ENCODE results near the gene DCLK1.

The DCLK1 gene

DNA sequence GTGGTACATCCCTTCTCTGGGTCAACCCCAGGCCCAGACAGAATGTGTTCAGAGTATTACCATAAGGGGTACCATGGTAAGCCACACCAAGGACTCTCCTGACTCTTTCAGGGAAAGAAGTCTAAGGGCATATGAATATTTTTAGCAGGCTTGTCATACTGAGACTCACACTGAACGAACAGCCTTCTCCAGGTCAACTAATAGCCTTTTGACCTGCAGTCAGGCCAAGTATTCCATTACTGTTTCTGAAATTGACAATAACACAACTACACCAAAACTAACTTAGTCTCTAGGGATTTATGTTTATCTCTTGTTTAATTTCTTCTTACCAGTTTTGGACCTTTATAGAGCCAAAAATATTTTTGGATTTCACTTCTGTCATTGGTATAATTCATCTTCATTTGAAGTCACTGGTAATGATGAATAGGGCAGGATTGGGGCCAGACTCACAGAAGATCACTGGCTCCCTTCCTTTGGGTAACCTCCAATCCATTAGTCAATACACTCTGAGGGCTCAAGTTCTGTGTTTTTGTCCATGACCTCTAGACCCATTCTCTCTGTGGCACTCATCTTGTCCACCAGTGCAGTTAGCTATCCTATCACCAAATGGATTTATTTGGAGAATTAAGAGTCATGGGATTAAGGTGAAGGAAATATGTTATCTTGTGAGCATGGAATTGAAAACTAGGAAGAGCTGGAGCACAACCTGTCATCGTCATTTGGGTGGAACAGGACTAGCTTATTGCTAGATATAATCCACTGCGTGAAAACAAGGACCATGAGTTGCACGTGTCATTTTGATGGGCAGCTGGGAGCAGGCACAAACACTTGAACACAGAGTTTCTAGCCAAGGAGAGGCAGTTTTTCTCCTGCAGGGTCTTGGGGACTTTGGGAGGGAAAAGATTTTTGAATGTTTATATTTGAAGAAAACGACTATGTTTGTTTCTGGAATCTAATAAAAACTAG, 313.3 kb downstream of the DCLK1 start:
- no peak for DNase-seq

DNA sequence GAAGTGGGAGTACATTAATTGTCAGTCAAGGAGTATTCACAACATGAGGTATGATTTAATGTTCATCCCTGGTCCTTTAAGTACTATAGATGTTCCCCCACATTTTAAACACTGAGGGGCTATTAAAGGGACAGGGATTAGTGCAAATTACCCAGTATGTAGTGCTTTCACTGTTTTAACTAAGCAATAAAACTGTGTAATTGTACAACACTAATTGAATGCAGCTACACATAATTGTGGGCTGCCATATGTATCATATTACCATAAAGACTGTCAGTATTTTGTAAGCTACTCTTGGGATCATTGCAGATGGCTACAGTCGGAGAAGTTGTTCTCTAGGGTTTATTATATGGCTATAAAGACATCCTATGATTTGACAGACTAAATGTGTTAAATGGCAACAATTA, 316.6 kb downstream of the DCLK1 start:
- DNase-seq, result no peak

DNA sequence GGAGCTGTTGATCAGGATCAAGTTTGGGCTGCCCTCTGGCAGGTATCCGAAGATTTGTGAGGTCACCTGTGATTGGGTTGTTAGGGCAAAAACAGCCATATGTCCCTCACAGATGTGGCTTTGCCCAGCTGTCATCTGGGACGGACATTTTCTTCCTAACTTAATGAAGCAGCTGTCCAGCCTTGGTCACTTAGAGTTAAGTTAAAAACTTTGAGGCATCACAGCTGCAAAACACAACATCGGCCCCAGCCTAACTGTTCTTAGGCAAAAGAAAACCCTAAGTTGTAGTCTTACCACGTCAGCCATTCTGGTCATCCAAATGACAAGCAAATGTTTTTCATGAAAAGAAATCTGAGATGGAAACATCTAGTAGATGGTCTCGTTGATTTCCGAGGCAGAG, 318.4 kb downstream of the DCLK1 start:
- no peak for DNase-seq

DNA sequence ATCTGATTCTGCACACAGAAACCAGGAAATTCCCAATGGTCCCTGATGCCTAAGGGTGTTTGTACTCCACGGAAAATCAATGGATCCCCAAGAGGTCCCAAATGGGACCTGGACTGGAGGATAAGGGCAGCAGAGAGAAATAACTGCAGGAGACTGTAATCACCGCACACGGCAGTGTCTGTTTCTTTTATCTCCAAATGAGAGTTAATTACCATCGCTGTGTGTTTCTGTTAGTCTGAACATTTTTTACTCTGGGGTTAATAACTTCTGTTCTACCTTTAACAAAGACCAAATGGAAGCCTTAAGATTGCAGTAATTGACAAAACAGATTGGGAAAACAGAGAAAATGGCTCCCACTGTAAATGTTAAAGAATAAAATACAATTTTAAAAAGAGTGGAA, 320.9 kb downstream of the DCLK1 start:
- no peak for DNase-seq

DNA sequence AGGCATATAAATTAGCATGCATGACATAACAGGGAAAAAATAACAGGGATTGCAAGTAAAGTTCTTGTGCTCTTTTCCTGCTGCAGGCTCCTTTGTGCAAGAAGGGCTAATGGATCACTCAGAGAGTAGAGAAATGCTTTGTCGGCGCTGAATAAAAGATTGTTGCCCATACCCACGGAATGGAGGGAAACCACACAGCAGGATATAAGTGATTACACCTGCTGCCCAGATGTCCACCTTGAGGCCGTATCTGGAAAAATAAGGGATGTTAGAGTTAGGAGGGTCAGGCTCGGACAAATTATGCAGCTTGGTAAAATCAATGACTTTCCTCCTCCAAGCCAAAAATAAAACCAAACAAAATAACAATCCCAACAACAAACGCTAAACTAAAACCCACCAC, 322.3 kb downstream of the DCLK1 start:
- no peak for DNase-seq

DNA sequence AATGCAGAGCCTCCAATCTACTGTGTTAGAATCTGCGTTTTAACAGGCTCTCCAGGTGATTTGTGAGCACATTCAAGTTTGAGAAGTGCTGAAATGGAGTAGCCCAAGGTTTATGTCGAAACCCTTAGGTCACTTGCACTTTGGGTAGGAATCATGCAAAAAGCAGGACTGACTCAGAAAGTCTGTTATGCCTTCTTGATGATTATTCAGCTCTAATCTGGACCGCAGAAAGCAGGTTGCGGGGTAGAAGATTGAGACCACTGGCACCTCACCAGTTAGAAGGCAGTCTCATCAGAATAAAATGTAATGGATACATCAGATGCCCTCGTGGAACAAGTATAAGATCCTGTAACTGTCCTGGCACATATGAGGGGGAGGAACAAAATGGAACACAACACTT, 326.3 kb downstream of the DCLK1 start:
- no peak for DNase-seq

DNA sequence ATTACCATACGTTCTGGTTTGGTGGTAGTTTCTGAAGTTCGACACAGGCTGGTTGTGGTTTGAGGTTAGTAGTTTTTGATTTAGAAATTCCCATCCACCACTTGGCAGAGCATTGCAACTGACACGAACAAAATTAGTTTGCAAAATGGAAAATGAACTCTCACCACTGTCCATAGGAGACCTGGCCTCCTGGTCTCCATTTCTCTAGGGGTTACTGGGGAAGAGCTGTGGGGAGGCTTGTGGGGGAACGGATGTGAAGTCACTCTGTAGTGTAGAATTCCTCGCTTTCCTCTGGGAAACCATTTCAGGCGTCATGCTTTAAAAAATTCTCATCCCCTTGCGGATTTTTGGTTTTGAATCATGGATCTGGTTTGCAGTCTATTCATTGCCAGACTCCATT, 333.2 kb downstream of the DCLK1 start:
- DNase-seq, result no peak

DNA sequence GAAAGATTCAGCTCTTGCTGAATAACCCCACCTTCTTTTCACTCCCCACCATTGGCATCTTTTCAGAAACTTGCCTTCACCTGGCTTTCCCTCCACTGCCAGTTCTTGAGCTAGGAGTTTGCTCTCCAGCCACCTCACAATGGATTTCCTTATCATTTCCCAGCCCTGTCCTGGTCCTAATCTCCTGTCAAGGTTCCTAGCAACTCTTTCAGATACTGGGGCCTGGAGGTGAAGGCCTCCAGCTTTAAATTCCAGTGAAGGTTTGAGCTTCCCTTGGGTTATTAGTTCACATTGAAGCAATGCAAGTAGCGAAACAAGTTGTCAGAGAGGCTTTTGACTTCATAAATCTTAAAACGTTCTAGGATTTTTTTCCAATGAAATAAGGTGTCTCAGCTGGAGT, 333.9 kb downstream of the DCLK1 start:
- no peak for DNase-seq

DNA sequence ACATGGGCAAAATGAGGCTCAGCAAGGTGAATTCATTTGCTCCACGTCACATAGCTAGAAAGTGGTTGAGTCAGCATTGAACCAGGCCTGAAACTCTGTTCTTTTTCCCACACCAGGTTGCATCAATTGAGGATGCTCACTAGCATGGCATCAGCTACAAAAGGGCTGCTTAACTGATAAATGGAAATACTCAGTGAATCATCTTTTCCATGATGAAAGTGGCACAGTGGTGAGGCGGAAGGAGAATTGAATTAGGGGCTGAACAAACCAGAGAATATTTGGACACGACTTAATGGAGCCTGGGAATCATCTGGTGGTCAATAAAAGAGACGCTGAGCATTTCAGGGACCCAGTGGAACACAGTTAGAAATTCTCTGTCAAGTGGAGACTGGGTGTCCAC, 334.6 kb downstream of the DCLK1 start:
- DNase-seq, result no peak

DNA sequence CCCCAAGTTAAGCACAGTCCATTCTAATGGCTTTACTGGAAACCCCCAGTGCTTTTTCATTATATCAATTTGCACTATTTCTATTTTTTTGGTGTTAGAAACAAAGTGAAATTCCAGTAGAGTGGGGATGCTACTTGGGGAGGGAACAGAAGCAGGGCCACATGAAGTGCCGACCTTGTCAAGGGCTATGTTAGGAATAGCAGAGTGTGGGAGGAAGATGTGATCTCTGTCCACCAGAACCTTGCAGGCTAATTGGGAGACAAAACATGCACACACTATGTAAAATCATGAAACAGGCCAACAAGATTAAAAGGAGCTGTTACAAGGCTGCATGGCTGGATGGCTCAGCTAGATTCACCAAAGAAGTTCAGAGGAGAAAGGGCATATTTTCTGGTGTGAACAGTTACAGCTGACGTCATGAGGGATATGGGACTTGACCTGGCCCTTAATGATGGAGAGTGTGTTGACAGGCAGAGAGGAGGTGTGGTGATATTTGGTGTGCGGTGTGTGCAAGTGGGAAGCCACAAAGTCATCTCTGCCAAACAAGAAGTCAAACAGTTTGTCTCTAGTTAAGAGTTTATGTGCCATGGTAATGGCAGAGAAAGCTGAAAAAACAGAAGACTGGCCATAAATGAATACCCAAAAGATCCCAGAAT, 336.3 kb downstream of the DCLK1 start:
- DNase-seq, result no peak

DNA sequence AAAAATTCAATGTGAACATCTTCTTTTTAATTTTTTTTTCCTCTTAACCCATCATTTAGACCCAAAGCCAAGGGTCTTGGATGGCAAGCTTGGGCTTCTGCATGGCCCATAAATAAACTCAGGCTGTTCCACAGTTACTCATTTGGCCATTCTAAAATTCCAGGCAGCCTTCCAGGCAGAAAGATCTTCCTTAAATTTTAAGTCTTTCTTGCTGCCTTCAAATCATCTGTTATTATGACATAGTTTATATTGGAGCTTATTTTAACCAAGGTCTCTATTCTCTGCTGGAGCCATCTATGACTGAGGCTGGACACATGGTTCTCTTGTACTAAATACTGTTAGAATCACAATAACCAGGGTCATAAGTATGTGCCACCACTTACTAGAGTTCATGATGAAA, 337.4 kb downstream of the DCLK1 start:
- DNase-seq, result no peak

DNA sequence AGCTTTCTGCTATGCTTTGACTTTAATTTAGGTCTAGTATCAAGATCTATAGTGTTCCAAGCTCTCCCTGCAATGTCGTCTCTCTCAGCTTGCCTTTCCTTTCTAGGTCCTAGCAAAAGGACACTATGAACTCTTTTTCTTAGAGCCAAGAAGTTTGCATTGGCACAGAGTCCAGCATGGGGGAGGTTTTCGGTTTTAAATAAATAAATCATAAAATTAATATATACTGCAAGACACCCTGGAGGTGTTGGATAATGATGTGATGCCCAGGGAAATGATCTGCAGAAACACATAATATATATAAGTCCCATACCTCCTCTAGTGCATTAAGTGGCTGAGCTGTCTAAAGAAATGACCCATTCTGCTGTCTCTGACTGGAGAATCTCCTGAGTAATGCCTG, 338.3 kb downstream of the DCLK1 start:
- no peak for DNase-seq

DNA sequence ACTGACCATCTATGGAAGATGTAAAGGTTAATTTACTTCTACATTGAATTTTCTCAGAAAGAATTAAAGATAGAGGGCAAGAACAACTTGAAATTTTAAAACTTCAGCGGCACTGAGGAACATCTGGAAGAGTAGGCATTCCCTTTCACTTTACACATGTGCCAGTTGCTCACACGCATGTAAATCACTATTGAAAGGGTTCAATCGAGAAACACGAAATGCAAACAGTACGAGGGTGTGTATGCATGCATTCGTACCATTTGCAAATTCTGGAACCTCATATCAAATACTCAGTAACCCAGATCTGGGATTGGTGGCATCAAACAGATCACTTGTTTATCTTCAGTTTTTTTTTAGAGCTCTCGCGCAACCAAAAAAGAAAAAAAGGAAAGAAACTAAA, 339.2 kb downstream of the DCLK1 start:
- DNase-seq, result no peak

DNA sequence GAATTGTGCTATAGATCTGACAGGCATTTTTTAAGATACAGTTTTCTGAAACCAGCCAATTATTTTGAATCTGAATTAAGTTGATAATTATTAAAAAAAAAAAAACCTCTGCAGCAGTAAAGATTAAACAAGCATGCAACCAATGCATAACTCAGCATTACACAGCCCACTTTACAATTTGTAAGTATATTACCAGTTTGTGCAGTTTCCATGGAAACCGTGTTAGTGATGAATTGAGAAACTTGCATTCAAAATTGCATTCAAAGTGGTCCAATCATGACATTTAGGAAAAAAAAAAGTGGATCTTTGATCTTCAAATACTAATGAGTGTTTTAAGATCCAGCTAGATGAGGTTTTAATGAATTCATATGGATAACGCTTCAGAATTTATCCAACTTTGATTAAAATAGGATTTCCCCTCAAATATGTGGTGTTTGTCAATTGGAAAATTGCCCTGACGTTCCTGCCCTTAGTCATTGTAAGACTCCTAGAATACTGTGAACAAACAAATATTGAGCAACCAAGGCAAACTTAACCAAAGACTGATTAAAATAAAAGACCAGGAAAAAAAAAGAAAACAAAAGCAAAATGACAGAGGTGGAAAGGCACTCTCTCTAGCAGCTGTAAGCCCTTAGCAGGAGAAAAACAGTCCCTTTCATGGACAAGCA, 339.9 kb downstream of the DCLK1 start:
- DNase-seq, result no peak

DNA sequence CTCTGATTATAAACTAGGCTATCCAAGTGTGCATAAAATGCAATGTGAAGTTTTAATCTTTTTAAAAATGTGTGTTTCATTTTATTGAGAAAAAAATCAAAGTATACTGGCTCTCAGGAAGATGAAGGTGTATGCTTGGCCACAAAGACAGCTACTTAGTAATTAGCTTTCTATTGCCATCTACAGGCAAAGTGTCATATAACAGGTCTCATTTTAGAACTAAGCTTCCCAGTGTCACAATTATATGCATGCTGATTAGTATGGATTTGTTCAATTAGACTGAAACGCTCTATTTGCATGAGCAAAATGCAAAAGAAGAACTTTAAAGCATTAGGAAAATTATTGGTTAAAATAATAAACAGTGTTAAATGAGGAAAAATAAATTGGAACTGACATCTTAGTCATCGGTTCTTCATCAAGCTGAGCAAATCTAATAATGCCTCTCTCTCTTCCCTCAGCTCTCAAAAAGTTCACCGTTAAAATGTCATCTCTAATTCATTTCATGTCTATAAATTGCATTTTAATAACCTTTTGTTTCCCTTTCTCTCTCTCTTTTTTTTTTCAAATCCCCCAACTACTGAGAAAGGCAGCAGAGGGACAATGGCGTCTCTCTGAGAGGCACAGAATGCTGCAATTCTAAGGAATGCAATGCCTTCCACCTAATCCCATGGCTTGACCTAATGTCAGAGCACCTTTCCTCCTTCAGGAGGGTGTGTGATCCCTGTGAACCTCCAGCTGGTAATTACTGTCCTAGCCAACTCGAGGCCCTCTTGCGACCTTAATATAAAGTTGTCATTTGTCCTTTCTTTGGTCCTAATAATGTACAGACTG, 341.6 kb downstream of the DCLK1 start:
- DNase-seq, result no peak

DNA sequence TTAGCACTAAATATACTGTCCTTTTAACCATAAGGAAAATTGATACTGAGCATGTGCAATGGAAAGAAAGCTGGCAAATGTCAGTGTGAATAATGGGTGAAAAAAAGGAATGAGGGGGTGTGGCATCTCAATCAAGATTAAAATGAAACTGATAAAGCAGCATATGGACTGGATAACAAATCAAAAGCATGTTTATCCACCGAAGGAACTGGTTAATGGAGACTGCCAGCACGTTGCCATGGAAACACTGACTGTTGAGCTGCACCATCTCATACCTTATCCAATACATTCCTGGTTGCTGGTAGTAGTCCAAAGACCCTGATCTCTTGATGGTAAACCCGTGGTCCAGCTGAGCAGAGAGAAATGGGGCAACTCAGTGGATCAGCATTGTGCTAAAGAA, 343.2 kb downstream of the DCLK1 start:
- no peak for DNase-seq

DNA sequence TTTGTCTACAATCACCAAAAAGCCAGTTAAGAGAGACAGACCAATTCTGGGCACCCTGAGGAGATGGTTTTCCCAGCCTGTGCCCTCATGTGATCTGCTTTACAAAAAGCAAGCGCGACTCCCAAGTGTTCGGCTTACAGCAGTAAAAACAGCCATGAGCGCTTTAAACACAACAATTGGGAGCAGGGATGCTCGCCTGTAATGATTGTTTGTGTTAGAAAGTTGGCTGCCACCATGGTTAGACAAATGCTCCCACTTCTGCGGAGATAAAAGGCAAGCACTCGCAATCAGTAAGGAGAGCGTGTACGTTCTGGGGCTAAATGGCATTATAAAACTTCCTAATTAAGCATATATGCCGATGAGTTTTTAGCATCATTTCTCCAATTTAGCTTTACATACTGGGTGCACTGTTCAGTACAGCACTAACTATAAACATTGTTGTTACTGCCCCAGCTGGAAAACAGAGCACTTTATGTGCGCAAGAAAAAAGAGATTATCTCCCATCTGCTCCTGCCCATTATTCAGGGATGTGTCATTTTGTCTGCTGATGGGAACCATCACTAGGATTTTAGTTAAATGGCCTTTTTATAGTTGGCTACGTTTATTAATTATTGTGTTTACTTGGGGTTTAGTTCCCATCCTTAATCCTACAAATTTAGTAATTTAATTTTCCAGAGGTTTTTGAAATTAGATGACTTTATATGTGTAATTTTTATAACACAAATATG, 345.4 kb downstream of the DCLK1 start:
- DNase-seq, result no peak

DNA sequence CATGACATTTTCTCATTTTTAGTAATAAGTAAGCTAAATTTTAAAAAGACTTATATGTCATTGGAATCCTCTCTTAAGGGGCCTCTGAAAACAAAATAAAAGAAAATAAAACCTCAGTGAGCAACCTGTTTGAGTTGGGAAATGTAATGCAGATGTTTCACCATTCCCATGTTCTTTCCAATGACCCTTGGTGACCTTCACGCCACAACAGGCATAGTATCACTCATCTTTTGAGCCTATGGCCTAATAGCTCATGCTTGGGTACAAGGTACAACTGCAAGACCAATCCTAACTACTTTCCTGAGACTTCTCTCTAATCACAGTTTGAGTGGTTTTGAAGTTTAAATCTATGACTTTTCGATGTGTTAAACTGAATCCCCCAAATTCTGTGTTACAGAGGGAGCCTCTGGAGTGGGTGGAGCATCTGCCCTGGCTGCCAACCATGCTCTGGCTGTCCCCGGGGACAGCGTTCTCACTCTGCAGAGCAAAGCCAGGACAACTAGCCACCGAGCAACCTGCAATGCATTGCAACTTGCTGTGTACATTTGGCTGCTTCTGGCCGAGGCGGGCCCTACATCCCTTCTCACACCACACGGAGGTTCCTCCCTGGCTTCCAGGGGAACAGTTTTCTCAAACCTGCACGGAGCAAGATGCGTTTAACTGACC, 346.8 kb downstream of the DCLK1 start:
- DNase-seq, result no peak

DNA sequence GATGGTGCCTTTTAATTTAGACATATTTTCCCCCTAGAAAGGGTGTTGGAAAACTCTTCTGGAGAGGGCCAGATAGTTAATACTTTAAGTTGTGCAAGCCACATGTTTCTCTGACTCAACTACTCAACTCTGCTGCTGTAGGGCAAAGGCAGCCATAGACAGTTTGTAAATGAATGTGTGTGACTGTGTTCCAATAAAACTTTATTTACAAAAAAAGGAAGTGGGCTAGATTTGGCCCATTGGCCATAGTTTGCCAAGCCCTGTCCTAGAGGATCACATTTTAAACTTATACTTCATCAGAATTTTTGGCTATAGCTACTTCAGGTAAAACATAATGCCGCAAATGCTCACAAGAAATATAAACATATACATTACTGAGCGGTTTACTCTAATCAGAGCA, 348.4 kb downstream of the DCLK1 start:
- DNase-seq, result no peak

DNA sequence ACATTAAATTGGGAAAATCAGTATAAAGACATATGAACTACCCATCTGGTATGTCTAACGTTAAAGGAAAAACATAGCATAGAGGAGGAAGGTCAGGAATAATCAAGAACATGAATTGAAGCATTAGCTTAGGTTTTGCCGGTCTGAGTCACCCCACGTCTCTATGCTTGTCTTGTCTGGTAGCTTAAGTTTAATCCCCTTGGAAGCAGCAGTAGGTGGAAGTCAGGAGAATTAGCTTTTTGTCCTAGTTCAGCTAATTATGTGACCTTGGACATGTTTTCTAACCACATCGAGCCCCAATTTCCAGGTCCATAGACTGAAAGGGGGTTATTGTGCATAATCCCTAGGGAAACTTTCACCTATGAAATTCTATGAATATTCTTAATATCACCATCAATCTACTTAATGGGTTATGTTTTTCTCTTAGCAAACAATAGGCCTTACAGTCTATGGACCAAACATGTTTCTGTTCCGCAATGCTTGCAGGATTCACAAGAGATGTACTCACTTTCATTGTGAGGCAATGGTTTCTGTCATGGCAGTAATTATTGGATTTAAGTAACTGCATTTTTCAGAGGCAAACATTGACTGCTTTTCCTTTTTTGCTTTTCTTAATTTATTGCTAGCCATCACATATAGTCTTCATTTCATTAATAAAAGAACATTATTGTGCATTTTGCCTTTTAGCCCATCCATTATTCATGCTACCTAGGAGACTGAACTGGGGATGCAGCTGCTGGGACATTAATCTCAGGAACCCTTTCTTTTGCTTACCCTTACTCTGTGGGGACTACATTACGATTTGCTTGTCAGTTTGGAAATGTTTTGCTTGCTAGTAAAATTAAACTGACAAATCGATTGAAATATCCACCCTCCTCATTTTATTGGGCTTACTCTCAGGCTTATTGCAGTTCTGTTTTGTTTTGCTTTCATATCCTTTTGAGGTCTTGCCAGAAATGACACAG, 349.9 kb downstream of the DCLK1 start:
- DNase-seq, result no peak

Measured in activated gamma-delta T cell treated with Interleukin-2 at 50 U/mL for 16 hours (primary cell).